Nephron (organoid): ENCODE data around the gene MS4A18.

ENCODE experiments used
- H3K27ac Mint-ChIP-seq, 3 experiments: 2 replicates each; pipeline ENCODE4 v1.8.0; 2020; ENCODE audit warnings: mixed read lengths in 3 of 3, mild to moderate bottlenecking in 2 of 3, moderate library complexity in 1 of 3
- H3K27me3 Mint-ChIP-seq: 2 replicates; pipeline ENCODE4 v1.8.0; 2021; ENCODE audit warnings: low read depth, mild to moderate bottlenecking, moderate library complexity, mixed read lengths
- H3K36me3 Mint-ChIP-seq: 2 replicates; pipeline ENCODE4 v1.8.0; 2020; ENCODE audit warnings: low read depth, mixed read lengths
- H3K4me1 Mint-ChIP-seq: 2 replicates; pipeline ENCODE4 v1.8.0; 2020; ENCODE audit warnings: mixed read lengths
- H3K4me3 Mint-ChIP-seq, 3 experiments: 2 replicates each; pipeline ENCODE4 v1.8.0; 2020; ENCODE audit warnings: mild to moderate bottlenecking in 3 of 3, mixed read lengths in 3 of 3, moderate library complexity in 2 of 3
- H3K9me3 Mint-ChIP-seq: 2 replicates; pipeline ENCODE4 v1.8.0; 2020; ENCODE audit warnings: mixed read lengths
- TF ChIP-seq, protein P1 (sequence below), 3 experiments: fragments of 200-600 bp; sonication (generic); IDR thresholded peaks; one replicate each; pipeline ENCODE4 v1.5.0; 2021; ENCODE audit warnings: antibody characterized with exemption in 3 of 3; ENCODE audit not compliant: unreplicated experiment in 3 of 3

Gene MS4A18

DNA sequence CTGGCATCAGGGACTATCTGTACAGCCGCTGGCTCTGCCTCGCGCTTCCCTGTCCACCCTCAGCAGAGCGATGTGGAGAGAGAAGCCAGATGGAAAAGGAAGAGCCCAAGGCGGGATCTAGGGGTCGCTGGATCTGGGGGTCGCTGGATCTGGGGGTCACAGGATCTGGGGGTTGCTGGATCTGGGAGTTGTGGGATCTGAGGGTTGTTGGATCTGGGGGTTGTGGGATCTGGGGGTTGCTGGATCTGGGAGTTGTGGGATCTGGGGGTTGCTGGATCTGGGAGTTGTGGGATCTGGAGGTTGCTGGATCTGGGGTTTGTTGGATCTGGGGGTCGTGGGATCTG lies 58.6 kb downstream of the MS4A18 start:
- H3K36me3 Mint-ChIP-seq: no peaks in the 10 kb centered on the region

DNA sequence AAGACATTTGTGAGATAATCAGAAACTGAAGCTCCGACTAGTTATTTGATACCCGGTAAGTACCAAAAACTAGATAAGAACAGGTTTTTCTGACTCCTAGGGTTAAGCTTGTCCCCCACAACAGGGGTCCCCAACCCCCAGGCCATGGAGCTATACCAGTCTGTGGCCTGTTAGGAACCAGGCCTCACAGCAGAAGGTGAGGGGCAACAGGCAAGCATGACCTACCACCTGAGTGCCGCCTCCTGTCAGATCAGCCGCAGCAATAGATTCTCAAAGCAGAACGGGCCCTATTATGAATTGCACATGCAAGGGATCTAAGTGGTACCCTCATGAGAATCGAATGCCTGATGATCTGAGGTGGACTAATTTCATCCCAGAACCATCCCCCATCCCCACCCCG lies 59.4 kb downstream of the MS4A18 start:
- Mint-ChIP-seq H3K4me1 (peaks cover 33% of the 10 kb centered on the region), H3K36me3 (no peaks in the 10 kb centered on the region), H3K4me3 (no peak overlapping the region), H3K27ac (no peak overlapping the region), H3K27me3 (peaks cover under 1% of the 10 kb centered on the region), H3K9me3 (peaks cover 4% of the 10 kb centered on the region)
- TF ChIP-seq, protein P1, sequence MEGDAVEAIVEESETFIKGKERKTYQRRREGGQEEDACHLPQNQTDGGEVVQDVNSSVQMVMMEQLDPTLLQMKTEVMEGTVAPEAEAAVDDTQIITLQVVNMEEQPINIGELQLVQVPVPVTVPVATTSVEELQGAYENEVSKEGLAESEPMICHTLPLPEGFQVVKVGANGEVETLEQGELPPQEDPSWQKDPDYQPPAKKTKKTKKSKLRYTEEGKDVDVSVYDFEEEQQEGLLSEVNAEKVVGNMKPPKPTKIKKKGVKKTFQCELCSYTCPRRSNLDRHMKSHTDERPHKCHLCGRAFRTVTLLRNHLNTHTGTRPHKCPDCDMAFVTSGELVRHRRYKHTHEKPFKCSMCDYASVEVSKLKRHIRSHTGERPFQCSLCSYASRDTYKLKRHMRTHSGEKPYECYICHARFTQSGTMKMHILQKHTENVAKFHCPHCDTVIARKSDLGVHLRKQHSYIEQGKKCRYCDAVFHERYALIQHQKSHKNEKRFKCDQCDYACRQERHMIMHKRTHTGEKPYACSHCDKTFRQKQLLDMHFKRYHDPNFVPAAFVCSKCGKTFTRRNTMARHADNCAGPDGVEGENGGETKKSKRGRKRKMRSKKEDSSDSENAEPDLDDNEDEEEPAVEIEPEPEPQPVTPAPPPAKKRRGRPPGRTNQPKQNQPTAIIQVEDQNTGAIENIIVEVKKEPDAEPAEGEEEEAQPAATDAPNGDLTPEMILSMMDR (IDR thresholded peaks at IDR 0.05; ENCODE audit: unreplicated experiment in 3 of 3): no peak

More for the DNA sequence above, 58.6 kb downstream of the MS4A18 start:
- H3K9me3 Mint-ChIP-seq: peaks cover 4% of the 10 kb centered on the region
- no peak overlapping the region for H3K27ac Mint-ChIP-seq
- H3K27me3 Mint-ChIP-seq: no peaks in the 10 kb centered on the region
- H3K4me1 Mint-ChIP-seq: peaks cover 32% of the 10 kb centered on the region
- TF ChIP-seq, protein P1 (IDR thresholded peaks at IDR 0.05; ENCODE audit: unreplicated experiment in 3 of 3): no peak
- H3K4me3 Mint-ChIP-seq: no peak overlapping the region

DNA sequence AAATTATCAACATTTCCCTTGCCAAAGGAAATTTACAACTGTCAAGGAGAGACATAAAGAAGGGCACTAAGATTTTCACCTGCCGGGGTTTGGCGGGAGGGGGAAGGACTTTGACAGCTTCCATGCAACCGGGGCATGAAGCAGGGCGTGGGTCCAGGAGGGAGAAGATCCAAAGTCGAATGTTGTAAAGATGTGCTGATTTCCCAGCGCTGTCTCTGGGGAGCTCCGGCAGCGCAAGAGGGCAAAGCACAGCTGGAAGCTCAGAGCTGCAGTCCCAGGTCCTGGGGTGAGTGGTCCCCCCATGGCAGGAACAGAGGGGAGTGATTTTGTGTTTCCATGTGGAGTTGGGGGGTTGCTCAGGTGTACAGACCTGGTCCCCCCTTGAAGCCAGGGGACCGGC lies 60.6 kb downstream of the MS4A18 start, which contains the start of gene MS4A10:
Gene MS4A10, plus strand, starts transcription at position 198 of the 400 bp plus-strand sequence. CDS start 5,003 bp downstream, outside the sequence.
- Mint-ChIP-seq H3K4me1 (peaks cover 39% of the 10 kb centered on the region), H3K27me3 (peaks cover 7% of the 10 kb centered on the region), H3K9me3 (peaks cover 4% of the 10 kb centered on the region), H3K27ac (peak within 1 kb of the TSS; percentile 2 to 53 (median 23)), H3K4me3 (no peak within 1 kb of the TSS), H3K36me3 (no peaks in the 10 kb centered on the region)
- TF ChIP-seq, protein P1 (IDR thresholded peaks at IDR 0.05; ENCODE audit: unreplicated experiment in 3 of 3): no peak

DNA sequence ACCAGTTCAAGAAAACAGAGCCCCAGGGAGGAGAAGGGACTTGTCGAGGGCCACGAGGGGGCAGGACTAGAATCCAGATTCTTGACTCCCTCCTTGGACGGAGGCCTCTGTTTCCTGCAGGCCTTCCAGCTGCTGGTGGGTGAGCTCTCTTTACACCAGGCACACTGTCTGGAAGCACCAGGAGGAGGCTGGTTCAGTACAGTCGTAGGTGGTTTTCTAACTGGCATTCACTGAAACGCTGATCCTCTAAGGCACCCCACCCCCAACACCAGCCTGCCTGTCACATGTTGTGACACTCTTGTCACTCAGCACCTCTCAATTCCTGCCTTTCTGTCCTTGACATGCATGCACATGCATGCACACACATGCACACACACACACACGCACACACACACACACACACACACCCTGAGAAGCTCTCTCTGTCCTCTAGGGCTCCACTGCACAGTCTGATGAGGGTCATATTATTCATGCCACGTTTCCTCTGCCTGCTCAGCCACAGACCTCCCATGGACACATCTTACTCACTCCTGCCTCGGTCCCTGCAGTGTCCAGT lies 61.4 kb downstream of the MS4A18 start:
- H3K36me3 Mint-ChIP-seq: no peaks in the 10 kb centered on the region
- peaks cover 7% of the 10 kb centered on the region for H3K27me3 Mint-ChIP-seq
- peaks cover 39% of the 10 kb centered on the region for H3K4me1 Mint-ChIP-seq
- TF ChIP-seq, protein P1 (IDR thresholded peaks at IDR 0.05; ENCODE audit: unreplicated experiment in 3 of 3): no peak
- H3K4me3 Mint-ChIP-seq: no peak overlapping the region
- H3K9me3 Mint-ChIP-seq: peaks cover 4% of the 10 kb centered on the region
- peak overlapping the region; percentile 2 to 53 (median 23) for H3K27ac Mint-ChIP-seq

DNA sequence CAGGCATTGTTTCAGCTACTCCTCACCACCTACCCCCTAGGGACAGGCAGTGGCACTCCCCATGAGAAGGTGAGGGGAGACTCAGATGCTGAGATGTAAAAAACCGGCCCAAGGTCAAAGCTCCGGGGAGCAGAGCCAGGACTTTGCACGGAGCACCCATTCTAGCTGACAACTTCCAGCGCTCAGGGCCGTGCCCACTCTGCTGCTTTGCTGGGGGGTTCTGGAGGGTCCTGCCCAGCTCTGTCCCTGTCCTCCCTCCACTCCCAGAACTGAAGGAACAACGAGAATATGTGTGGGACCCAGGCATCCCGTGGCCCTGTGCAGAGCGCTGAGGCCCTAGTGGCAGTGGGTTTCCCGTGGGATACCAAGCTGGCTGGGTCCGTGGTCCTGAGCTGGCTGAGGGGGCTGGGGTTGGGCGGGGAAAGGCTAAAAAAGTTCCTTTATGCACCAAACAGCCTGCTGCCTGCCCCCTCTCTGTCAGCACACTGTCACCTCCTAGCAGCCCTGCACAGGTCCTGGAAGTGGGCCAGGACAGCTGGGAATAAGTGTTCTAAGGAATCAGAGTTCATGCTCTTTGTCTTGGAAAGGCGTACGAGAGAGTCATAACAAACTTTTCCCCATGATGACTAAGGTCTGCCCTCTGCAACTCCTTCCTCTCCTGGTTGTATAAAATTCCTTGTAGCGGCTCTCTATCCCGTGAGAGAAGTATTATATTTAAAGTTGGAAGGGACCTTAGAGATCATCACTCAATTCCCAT lies 62.5 kb downstream of the MS4A18 start:
- TF ChIP-seq, protein P1 (IDR thresholded peaks at IDR 0.05; ENCODE audit: unreplicated experiment in 3 of 3): no peak
- Mint-ChIP-seq H3K4me1 (peaks cover 39% of the 10 kb centered on the region), H3K27ac (peak overlapping the region; percentile 10 to 71 (median 30))

More for the DNA sequence above, 62.5 kb downstream of the MS4A18 start:
- Mint-ChIP-seq H3K4me3 (no peak overlapping the region), H3K36me3 (no peaks in the 10 kb centered on the region), H3K9me3 (peaks cover 8% of the 10 kb centered on the region), H3K27me3 (peaks cover 7% of the 10 kb centered on the region)
